ENCODE measurements around the gene SMOC1.

SMOC1 gene

GRCh38 chr14:69982886-69983285, 103.7 kb downstream of the SMOC1 start:
- no peak for DNase-seq (ENCODE audit: low spot score)

DNA sequence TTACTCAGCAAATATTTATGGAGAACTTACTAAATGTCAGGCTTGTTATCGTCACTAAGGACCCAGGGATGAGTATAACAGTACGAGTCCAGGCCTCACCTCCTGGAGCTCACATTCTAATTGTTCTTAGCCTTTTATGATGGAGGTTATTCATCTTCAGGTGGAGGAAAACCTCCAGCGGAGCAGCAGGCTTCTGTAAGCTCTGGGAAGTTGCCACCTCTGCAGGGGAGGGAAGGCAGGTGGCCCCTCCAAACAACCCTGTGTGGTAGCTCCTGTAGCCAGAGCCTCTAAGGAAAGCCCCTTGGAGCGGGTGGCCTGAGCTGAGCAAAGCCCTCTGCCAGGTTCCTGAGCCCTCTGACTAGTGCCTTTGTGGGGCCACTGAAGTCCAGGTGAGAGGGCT, 104.1 kb downstream of the SMOC1 start:
- DNase-seq (ENCODE audit: low spot score) = no peak

- DNase-seq (ENCODE audit: low spot score) = no peak
Observed at GRCh38 chr14:69985463-69985862, 106.2 kb downstream of the SMOC1 start.

DNA sequence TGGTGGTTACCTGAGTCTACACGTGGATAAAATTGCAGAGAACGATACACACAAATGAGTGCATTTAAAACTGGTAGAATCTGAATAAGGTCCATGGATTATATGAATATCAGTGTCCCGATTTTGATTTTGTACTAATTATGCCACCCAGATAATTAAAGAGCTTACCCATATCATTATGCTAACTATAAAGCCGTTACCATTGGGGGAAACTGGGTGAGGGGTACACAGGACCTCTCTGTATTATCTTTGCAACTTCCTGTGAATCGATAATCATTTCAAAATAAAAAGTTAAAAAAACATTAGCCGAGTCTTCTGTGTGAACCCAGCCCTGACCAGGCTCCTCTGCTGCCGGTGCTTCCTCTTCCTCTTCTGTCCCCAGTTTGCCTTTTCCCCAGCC, 107.1 kb downstream of the SMOC1 start:
- DNase-seq (ENCODE audit: low spot score) = no peak

- peak; percentile 54 for DNase-seq (ENCODE audit: low spot score)
Observed at GRCh38 chr14:69987406-69988121, 108.3 kb downstream of the SMOC1 start.

GRCh38 chr14:69988979-69989378, 109.8 kb downstream of the SMOC1 start:
- no peak for DNase-seq (ENCODE audit: low spot score)

- no peak for DNase-seq (ENCODE audit: low spot score)
Observed at GRCh38 chr14:69989622-69990021, 110.4 kb downstream of the SMOC1 start.

DNA sequence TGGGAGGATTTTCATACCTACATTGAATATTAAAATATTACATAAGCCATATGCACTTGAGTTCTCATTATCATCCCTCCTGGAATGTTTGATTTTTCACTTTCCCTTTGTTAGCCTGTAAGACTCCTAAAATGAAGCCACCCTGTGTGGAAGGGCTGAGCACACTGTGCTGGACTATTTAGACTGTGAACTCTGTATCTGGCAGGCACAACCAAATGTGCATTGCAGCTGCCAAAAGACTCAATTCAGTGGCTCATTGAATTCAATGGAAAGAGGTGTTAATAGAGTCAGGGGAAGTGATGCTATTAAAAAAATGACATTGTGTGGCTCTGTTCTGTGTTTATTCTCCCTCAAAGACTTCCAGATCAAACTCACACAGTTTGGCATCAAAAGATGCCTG, 111.1 kb downstream of the SMOC1 start:
- no peak for DNase-seq (ENCODE audit: low spot score)

GRCh38 chr14:69991422-69991821, 112.2 kb downstream of the SMOC1 start:
- DNase-seq (ENCODE audit: low spot score) = no peak

GRCh38 chr14:69992564-69992963, 113.3 kb downstream of the SMOC1 start:
- DNase-seq (ENCODE audit: low spot score) = no peak

- no peak for DNase-seq (ENCODE audit: low spot score)
Observed at GRCh38 chr14:69993326-69993725, 114.1 kb downstream of the SMOC1 start.

DNA sequence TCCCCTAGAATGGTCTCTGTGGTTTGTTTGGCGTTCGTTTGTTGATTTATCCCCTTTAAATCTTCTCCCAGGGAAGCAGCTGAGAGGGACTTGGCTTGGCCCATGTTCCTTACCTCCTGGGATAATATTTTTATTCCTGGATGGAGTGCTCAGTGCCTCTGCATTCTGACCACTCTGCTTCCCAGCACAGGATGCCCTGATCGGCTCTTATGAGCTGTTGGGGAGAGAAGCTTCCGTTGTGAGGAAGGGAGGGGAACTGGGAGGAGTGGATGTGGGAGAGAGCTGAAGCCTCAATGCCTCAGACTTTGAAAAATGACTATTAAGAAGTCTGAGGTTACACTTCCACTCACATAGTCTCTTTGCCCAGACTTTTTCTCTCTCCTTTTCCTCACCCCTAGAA, 114.8 kb downstream of the SMOC1 start:
- DNase-seq (ENCODE audit: low spot score) = no peak

DNA sequence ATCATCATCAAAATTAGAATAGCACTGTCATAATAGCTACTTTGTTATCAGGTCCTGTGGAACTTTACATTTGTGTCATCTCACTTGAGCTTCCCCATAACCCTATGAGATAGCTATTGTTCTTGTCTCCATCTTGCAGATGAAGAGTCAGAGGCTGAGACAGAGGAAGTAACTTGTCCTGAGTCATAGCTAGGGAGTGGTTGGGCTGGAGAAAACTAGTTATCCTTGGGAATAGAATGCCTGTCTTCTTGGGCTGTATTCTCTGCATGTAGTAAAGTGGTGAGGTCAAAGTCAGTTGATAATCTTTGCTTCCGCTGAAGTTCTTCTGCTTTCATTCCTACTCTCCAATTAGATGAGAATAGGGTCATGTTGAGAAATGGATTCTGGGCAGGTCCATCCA, 117.0 kb downstream of the SMOC1 start:
- no peak for DNase-seq (ENCODE audit: low spot score)

GRCh38 chr14:69997849-69998248, 118.6 kb downstream of the SMOC1 start:
- no peak for DNase-seq (ENCODE audit: low spot score)

DNA sequence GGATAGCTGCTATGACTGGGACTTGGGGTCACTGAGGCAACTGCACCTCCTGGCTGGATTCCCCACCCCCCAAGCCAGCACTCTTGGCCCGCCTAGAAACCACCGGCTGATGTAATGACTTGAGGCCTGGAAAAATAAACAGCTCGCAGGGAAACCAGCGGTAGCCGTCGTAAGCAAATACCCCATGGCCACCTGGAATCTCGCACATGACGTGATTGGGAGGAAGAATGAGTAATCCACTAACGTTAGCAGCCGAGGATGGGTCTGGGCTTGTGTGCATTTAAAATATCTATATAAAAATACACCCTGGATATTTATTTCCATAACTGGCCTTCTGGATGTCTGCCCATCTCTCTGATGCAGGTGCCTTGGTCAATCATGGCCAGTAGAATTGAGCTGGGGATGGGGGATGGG, 120.1 kb downstream of the SMOC1 start:
- no peak for DNase-seq (ENCODE audit: low spot score)

DNA sequence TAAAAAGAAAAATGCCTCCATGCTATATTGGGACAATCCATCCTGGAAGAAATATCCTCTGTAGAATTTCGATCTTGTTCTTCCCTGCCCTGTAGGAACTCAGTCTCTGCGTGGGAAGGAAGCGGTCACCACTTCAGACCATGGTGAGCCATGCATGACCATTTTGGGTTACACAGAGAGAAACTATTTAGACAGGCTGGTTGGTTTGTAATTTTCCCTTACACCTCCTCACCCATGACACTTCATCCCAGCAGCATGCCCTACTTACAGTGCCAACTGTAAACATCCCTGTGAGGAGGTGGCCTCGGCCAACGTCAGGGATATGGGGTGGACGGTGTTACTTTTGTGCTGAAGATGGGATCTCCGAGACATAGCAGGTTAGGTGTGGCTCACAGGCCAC, 121.4 kb downstream of the SMOC1 start:
- DNase-seq (ENCODE audit: low spot score) = no peak

DNA sequence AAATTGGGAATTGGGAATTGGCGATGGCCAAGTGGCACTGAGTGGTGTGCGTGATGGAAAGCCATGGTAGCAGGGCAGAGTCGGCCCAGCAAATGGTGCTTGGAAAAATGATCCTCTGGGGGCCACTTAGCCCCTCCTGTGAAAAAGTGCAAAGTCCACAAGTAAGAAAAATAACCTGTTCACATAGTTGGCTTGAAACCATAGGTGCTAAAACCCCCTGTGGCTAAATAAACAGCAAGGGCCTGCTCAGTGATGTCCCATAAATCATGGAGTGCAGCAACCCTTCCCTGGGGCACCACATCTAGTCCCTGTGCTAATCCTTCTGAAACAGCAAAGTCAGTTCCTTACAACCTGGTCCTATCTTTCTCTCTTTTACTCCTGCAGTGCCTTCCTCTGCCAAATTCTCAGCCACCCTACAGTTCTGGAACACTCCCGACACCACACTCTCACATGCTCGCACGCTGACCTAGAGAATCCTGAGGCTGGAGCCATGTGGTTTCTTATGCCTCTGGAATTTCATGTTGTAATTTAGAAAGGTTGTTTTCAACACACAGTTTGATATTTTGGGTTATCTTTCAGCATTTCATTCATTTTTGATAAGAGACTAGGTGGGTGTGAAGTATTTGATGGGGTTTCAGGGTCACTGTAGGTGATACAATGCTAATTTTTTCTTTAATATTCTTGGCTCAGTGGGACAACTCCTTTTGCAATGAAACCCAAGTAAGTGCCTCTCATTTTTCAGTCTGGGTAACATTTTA, 123.6 kb downstream of the SMOC1 start:
- DNase-seq (ENCODE audit: low spot score) = no peak

GRCh38 chr14:70004791-70005190, 125.6 kb downstream of the SMOC1 start:
- DNase-seq (ENCODE audit: low spot score) = no peak

DNA sequence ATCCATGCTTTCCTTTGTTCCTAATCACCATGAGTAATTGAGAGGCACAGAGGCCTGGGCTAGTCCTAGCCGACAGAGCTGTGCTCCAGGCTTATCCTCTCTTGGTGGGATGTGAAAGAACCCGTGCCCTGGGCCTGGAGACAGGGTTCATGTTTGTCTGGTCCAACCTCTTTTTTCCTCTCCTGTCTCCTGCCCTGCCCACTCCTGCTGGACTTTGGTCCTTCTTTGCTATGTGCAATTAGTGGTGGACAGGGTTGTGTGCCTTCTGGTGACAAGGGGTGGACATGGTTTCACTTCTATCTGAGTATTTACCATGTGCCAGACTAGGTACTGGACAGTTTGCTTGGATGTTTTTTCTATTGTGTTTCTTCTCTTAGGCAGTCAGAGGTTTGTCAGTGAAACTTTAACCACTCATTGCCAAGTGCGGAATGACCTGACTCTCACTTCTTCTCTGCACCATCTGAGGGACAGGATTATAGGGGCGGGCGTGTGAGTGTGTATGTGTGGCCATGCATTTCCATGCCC, 126.1 kb downstream of the SMOC1 start:
- DNase-seq (ENCODE audit: low spot score) = no peak

DNA sequence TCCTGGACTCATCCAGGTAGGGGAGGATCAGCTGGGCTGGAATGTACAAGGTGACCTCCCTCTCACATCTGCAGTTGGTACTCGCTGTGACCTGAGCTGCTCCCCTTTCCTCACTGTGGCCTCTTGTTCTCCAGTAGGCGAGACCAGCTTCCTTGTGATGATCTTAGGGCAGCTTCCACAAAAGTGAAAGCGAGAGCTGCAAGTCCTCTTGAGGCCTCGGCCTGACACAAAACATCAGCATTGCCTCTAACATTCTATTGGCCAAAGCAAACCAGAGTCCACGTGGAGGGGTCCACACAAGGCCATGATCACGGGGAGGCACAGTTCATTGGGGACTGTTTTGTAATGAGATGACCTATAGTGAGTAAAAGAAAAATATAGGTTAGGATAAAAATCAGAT, 127.5 kb downstream of the SMOC1 start:
- DNase-seq (ENCODE audit: low spot score) = no peak

GRCh38 chr14:70008284-70009262, 129.4 kb downstream of the SMOC1 start:
- no peak for DNase-seq (ENCODE audit: low spot score)

DNA sequence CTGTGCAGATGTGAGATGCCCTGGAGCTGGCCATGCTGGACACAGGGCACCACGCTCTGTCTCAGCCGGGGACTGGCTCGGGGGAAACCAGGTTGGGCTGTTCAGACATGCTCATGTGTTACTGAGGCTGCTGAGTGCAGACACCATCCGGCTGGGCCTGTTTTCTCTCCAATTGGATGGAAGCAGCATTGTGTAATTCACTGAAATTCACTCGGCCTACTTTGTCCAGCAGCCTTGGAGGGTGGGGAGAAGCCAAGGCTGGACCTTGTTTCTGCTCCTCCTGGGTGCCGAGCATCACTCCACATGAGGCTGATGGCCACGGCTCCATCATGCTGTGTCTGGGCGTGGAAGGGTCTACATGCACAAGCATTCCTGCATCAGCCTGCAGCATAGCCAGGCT, 130.7 kb downstream of the SMOC1 start:
- no peak for DNase-seq (ENCODE audit: low spot score)

All from globus pallidus (tissue), 1 donor.